Stomach (tissue), 9 donors: ENCODE data around the gene ABLIM3. TPM values are rescaled to one million over a fixed set of nuclear protein-coding genes. Genes with fewer than 3 reads are reported as not detected.

Experiments used
- DNase-seq, 2 donors: peaks; one replicate each; pipeline versions ENCODE4 v3.0.0 to v3.0.0-alpha.2; 2013 to 2019
- H3K27ac ChIP-seq, 5 donors: fragments of 200-600 bp in 4 of 5; sonication (generic) in 4 of 5; one replicate each; pipeline ENCODE4 v1.5.1; 2013 to 2019; ENCODE audit warnings: mild to moderate bottlenecking in 1 of 5, moderate library complexity in 1 of 5
- H3K27me3 ChIP-seq, 3 donors: fragments of 200-600 bp; sonication (generic); one replicate each; pipeline ENCODE4 v1.5.1; 2017 to 2019; ENCODE audit warnings: mixed run types in 1 of 3
- H3K36me3 ChIP-seq, 4 donors: fragments of 200-600 bp; sonication (generic); 1 replicate in 3 of 4; 2 replicates in 1 of 4; pipeline ENCODE4 v1.5.1; 2016 to 2019
- H3K4me1 ChIP-seq, 4 donors: fragments of 200-600 bp; sonication (generic); one replicate each; pipeline ENCODE4 v1.5.1; 2016 to 2019
- H3K4me3 ChIP-seq, 4 donors: fragments of 200-600 bp; sonication (generic) in 3 of 4; one replicate each; pipeline ENCODE4 v1.5.1; 2016 to 2019; ENCODE audit warnings: mild to moderate bottlenecking in 1 of 4
- H3K9me3 ChIP-seq, 4 donors: fragments of 200-600 bp; sonication (generic); one replicate each; pipeline ENCODE4 v1.5.1; 2016 to 2019
- CTCF ChIP-seq, 7 experiments: fragments of 450-650 bp in 4 of 7; fragments of 200-600 bp in 3 of 7; sonication (generic) in 3 of 7; IDR thresholded peaks; one replicate each; pipeline ENCODE4 v1.5.1; 2016 to 2019; ENCODE audit warnings: antibody characterized with exemption in 7 of 7, control low read depth in 2 of 7, mild to moderate bottlenecking in 1 of 7
- EP300 ChIP-seq: sonication (generic); formaldehyde crosslinking; IDR thresholded peaks from one replicate; pipeline ENCODE4 v1.6.1; 2017; ENCODE audit warnings: antibody characterized with exemption
- POLR2A ChIP-seq, 4 donors: fragments of 450-650 bp; IDR thresholded peaks; one replicate each; pipeline ENCODE4 v1.6.1; 2016; ENCODE audit warnings: antibody characterized with exemption in 4 of 4, control low read depth in 2 of 4, mild to moderate bottlenecking in 1 of 4, moderate library complexity in 1 of 4
- POLR2AphosphoS5 ChIP-seq, 3 donors: sonication (generic); formaldehyde crosslinking; IDR thresholded peaks; one replicate each; pipeline ENCODE4 v1.6.1; 2016; ENCODE audit warnings: antibody characterized with exemption in 3 of 3
- WGBS, 5 donors: extraction: QIAGEN DNeasy Blood & Tissue Kit in 3 of 5; methylation state at CpG; one replicate each; pipeline versions ENCODE4 v1.1.5 to v1.1.7; 2013 to 2018; 5-methylcytosine and 5-hydroxymethylcytosine counted together
- intact Hi-C: fragments of 100-400 bp; cut with DNase I; formaldehyde crosslinking; loops from one replicate; pipeline ENCODE4 v1.15.1; 2023; ENCODE audit warnings: low total_unique reads
- polyA plus RNA-seq, 3 donors: library from polyadenylated mRNA; stranded (reverse); fragments of 200-250 nt; gene quantifications; one replicate each; pipeline ENCODE4 v1.2.3, GENCODE V29; 2013
- total RNA-seq, 5 donors: library from RNA; depleted of rRNA; stranded (reverse); fragments of >200 nt; gene quantifications; one replicate each; pipeline versions ENCODE4 v1.1.0 to v1.2.3, GENCODE V29; 2014 to 2016
- donor health status: healthy with polysubstance abuse.
- donor health status: Bipolar disorder and iron deficiency.
- donor health status: healthy.

Gene ABLIM3
- total and polyA plus RNA-seq, 8 donors = 4.6 to 21.4 (median 10.3) TPM

- 71 to 77% (median 76%) methylated on average over 11 of the region's 11 CpGs for WGBS, 5 donors
- H3K27me3 ChIP-seq = peaks cover 0 to 7% (median 0%) of the 10 kb centered on the region in 3 donors
- intact Hi-C loops = no loop called here
Measured at GRCh38 chr5:149304195-149305078, 163.1 kb downstream of the ABLIM3 start.

GRCh38 chr5:149309354-149309753 lies 168.1 kb downstream of the ABLIM3 start:
- Histone ChIP-seq H3K4me1 (no peaks in the 10 kb centered on the region), H3K27me3 (peaks cover 0 to 4% (median 0%) of the 10 kb centered on the region in 3 donors), H3K4me3 (no peak overlapping the region), H3K27ac (no peak overlapping the region), H3K36me3 (peaks cover 0 to 3% (median 0%) of the 10 kb centered on the region in 4 donors), H3K9me3 (no peaks in the 10 kb centered on the region)
- WGBS, 5 donors = 82 to 90% (median 85%) methylated on average over 6 of the region's 6 CpGs
- TF ChIP-seq POLR2A (IDR thresholded peaks at IDR 0.05) (no peak), EP300 (no peak), POLR2AphosphoS5 (IDR thresholded peaks at IDR 0.05) (no peak), CTCF (IDR thresholded peaks at IDR 0.05) (no peak)
- no peak for DNase-seq
- intact Hi-C loops = no loop called here

More at GRCh38 chr5:149304195-149305078, 163.1 kb downstream of the ABLIM3 start:
- H3K9me3 ChIP-seq = no peaks in the 10 kb centered on the region
- no peak for DNase-seq
- TF ChIP-seq POLR2AphosphoS5 (IDR thresholded peaks at IDR 0.05) (no peak), EP300 (no peak), CTCF (IDR thresholded peaks at IDR 0.05) (no peak), POLR2A (IDR thresholded peaks at IDR 0.05) (no peak)
- peak overlapping the region in 1 of 5 donors; percentile 34 for H3K27ac ChIP-seq
- H3K4me3 ChIP-seq = no peak overlapping the region
- no peaks in the 10 kb centered on the region for H3K4me1 ChIP-seq
- peaks cover 0 to 4% (median 0%) of the 10 kb centered on the region in 4 donors for H3K36me3 ChIP-seq

Other genes starting within 250 kb of the ABLIM3 start
- 1 to 10 TPM in 1 of 5 donors, under 1 TPM in 3, not detected in 1; under 0.01 to 3.1 (median 0.44) TPM for gene SH3TC2, start 78.4 kb upstream of the ABLIM3 start, total RNA-seq
- gene SH3TC2, start 78.4 kb upstream of the ABLIM3 start, polyA plus RNA-seq = under 1 TPM; 0.06 to 0.75 (median 0.46) TPM
- 10 to 100 TPM in 3 of 5 donors, 1 to 10 TPM in 1, under 1 TPM in 1; 0.29 to 66.5 (median 14.0) TPM for gene AFAP1L1, start 130.4 kb downstream of the ABLIM3 start, total RNA-seq
- gene AFAP1L1, start 130.4 kb downstream of the ABLIM3 start, polyA plus RNA-seq = 1 to 10 TPM; 1.5 to 2.7 (median 1.8) TPM
- gene GRPEL2, start 204.0 kb downstream of the ABLIM3 start, total RNA-seq = 10 to 100 TPM in 3 of 5 donors, 1 to 10 TPM in 2; 1.4 to 19.1 (median 13.8) TPM
- gene GRPEL2, start 204.0 kb downstream of the ABLIM3 start, polyA plus RNA-seq = 1 to 10 TPM; 4.7 to 5.3 (median 5.2) TPM
- 10 to 100 TPM in 1 of 5 donors, 1 to 10 TPM in 3, not detected in 1; 3.0 to 13.4 (median 4.3) TPM for gene PCYOX1L, start 216.6 kb downstream of the ABLIM3 start, total RNA-seq
- 1 to 10 TPM; 2.1 to 5.2 (median 2.3) TPM for gene PCYOX1L, start 216.6 kb downstream of the ABLIM3 start, polyA plus RNA-seq
- 10 to 100 TPM in 1 of 5 donors, 1 to 10 TPM in 1, not detected in 3; 1.7 to 31.0 TPM for gene IL17B, start 237.8 kb downstream of the ABLIM3 start, total RNA-seq
- gene IL17B, start 237.8 kb downstream of the ABLIM3 start, polyA plus RNA-seq = 1 to 10 TPM in 2 of 3 donors, under 1 TPM in 1; 0.56 to 5.6 (median 1.8) TPM